Stimulated activated CD4-positive, alpha-beta T cell treated with anti-CD3 and anti-CD28 coated beads, TNF-alpha, amount 100 ng/mL, for 48 hours (primary cell): ENCODE data around the gene CHST12.
"Not testable (repeated sequence)": the region's sequence is repeated elsewhere in the genome, so short reads cannot be mapped to it uniquely, and the experiment has no call there.

Experiments used
- DNase-seq, 3 donors: peaks; one replicate each; pipeline ENCODE4 v3.0.0-alpha.2; 2020; ENCODE audit warnings: low read depth in 3 of 3

The CHST12 gene

GRCh38 chr7:2460188-2460587, 56.8 kb downstream of the CHST12 start:
- no peak for DNase-seq

DNA sequence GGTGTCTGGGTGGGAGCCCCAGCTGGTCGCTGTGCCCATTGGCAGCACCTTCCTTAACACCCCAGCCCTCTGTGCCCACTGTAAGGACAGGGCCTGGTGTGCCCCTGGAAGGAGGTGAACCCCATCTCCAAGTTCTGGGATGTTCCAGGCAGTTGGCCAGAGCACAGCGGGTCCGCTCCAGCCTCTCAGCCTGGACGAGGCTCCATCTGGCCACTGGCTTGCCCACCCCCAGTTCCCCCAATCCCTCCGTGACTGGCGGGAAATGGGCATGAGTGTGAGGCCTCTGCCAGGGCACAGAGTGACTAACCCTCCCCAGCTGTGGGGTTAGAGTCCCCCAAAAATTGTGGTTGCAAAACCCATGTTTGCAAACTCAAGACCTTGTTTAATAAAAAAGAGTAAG, 57.2 kb downstream of the CHST12 start:
- DNase-seq, result no peak

DNA sequence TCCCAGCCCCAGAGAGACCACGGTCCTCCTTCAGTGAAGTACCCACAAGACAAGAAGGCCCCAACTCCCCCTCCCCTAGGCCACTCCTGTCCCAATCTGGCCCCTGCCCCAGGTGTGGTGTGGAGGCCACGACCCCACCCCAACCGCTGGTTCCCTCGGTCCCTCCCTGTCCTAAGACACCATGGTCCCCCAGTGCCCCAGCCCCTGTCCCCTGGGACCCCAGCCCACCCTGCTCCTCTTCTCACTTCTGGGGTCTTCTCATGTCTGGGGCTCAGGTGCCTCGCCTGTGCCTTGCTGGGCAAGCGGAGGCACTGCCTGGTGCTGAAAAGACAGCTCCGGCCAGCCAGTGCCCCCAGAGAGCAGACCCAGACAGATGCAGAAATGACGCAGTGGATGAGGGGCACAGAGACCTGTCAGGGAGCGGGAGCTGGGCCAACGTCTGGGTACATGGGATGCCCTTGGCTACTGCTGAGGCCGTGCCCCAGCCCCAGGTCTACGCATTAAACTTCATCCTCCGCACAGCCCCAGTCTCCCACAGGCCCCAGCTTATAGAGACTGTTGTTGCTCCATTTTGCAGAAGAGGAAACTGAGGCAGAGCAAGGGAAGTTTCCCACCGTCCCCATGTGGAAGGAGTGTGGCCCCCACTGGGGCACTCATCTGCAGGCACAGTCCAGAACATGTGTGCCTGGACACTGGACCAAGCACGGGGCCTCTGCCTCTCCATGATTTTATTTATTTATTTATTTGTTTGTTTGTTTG, 58.0 kb downstream of the CHST12 start:
- DNase-seq, result no peak

DNA sequence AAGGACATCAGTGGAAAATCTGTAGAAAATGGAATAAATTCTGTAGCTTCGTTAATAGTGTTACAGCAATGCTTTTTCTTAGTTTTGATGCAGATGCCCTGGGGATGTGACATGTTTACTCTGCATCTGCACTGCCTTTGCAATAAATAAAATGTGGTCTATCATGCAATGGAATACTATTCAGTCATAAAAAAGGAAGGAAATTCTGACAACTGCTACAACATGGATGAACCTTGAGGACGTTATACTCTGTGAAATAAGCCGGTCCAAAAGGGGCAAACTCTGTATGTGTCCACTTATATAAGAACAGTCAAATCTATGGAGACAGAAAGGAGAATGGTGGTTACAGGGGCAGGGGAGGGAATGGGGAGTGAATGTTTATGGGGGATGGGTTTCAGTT, 59.3 kb downstream of the CHST12 start:
- no peak for DNase-seq

DNA sequence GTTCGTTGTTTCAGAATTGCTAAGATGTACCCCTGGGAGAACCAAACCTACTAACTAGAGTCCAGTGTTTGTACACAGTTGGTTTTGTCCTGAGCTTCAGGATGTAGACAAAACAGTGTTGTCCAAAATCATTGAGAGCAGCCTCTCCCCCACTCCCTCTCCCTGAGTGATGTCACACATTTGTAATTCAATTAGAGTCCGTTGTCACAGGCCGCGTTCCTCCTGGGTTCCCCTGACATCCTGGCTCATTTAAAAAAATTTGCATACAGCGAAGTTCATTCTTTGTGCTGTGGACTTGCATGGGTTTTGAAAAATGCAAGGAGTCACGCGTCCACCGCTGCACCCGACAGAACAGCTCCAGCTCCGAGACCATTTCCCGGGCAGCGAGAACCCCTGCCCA, 62.5 kb downstream of the CHST12 start:
- DNase-seq, result no peak

DNA sequence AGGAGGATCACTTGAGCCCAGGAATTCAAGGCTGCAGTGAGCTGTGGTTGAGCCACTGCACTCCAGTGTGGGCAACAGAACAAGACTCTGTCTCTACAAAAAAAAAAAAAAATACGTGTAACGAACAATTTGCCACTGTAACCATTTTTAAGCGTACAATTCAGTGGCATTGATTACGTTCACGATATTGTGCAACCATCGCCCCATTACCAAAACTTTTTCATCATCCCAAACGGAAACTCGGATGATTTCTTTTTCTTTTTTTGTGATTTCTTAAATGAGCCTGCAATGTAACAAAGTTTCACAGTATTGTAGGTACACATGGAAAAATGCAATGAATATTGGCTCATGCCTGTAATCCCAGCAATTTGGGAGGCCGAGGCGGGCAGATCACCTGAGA, 63.3 kb downstream of the CHST12 start:
- no peak for DNase-seq

DNA sequence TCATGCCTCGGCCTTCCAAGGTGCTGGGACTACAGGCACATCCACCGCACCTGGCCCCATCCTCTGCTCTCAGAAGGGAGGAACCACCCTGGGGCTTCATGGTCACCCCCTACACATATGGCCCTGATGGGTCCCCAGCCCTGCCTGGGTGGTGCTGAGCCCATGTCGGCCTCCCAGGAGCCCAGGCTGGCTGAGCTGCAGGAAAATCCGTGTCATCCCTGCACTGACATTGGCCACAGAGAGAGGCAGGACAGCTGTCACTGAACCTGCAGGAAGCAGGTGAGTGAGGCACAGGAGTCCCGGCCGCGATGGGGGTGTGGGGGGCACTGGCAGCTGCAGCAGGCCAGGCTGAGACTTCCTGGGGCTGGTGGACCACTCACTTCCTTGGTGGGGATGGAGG, 64.8 kb downstream of the CHST12 start:
- DNase-seq, result no peak

DNA sequence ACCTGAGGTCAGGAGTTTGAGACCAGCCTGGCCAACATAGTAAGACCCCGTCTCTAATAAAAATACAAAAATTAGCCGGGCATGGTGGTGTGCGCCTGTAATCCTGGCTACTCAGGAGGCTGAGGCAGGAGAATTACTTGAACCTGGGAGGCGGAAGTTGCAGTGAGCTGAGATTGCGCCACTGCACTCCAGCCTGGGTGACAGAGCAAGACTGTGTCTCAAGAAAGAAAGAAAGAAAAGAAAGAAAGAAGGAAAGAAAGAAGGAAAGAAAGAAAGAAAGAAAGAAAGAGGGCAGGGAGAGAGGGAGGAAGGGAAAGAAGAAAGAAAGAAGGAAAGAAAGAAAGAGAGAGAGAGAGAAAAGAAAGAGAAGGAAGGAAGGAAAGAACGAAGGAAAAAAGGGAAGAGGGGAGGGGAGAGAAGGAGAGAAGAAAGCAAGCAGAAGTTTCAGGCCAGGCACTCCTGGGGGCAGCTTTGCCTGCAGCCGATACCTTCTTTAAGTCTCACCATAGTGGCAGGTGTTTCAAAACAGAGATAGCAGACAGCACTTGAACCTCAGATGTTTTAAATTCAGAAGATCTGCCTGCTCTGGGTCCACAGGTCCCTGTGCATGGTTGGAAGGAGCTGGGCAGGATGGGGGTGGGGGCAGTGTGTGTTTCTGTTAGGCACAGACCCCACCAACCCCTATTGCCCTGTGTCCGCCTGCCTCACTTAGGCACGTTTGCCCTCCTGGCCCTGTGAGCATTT, 66.2 kb downstream of the CHST12 start:
- not testable (repeated sequence) for DNase-seq

- DNase-seq, result no peak
These were observed 67.0 kb downstream of the CHST12 start for GRCh38 chr7:2470204-2471021.

GRCh38 chr7:2471022-2471329, 67.6 kb downstream of the CHST12 start:
- no peak for DNase-seq

- DNase-seq, result no peak
These were observed 68.0 kb downstream of the CHST12 start for GRCh38 chr7:2471396-2471795.

GRCh38 chr7:2472739-2473138, 69.3 kb downstream of the CHST12 start:
- no peak for DNase-seq

GRCh38 chr7:2473496-2474180, 70.2 kb downstream of the CHST12 start:
- DNase-seq, result no peak

- no peak for DNase-seq
These were observed 70.8 kb downstream of the CHST12 start for GRCh38 chr7:2474224-2474623.

DNA sequence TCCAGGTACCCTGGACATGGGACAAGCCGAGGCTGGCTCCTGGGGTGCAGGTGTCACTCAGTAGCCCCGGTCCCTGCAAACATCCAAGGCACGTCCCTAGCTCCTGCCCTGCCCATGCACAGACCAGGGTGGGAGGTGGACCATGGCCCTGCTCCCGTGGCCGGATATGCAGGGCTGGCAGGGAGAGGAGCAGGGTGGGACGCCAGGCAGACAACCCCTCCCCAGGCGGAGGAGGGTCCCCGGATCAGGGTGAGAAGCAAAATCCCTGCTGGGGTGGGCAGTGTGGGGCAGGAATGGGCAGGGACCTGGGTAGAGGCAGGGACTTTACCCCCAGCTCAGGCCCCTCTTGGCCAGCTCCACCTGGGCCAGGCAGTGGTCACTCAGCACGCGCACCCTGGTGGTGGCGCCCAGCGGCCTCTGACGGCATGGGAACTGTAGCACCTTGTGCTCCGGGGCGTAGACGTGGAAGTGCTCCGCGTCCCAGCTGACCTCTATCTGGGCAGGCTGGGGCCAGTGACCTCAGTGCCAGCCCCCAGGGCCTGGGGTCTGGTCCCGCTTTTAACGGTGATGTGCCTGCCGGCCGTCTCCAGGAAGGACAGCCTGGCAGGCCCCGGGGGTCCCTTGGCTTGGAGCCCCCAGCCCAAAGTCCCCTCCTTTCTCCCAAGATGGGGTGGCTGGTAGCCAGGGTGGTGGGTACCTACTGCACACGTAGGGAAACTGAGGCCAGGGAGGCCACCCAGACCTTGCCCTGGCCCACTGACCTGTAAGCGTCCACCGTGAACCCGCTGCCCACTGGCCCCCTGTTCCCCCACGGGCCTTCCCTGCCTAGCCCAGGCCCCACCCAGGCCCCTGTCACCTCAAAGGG, 71.6 kb downstream of the CHST12 start:
- DNase-seq, result no peak

DNA sequence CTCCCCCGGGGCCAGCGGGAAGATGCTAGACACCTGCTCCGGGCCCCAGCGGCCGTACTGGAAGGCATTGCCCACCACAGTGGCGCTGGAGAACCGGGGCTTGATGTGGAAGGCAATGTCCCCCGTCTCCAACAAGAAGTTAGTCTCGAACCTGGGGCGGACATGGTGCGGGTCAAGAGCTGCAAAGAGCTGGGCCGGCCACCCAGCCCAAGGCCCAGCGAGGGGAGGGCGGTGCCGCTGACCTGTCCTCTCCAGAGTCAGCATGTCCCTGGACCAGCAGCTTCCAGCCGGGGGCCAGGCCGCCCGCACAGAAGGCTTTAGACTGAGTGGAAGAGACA, 72.2 kb downstream of the CHST12 start:
- no peak for DNase-seq

- DNase-seq, result no peak
These were observed 72.9 kb downstream of the CHST12 start, which contains the start of gene GRIFIN for GRCh38 chr7:2476298-2476697. Gene GRIFIN (minus strand): TSS chr7:2476398. CDS start chr7:2476383, 15 bp downstream.

DNA sequence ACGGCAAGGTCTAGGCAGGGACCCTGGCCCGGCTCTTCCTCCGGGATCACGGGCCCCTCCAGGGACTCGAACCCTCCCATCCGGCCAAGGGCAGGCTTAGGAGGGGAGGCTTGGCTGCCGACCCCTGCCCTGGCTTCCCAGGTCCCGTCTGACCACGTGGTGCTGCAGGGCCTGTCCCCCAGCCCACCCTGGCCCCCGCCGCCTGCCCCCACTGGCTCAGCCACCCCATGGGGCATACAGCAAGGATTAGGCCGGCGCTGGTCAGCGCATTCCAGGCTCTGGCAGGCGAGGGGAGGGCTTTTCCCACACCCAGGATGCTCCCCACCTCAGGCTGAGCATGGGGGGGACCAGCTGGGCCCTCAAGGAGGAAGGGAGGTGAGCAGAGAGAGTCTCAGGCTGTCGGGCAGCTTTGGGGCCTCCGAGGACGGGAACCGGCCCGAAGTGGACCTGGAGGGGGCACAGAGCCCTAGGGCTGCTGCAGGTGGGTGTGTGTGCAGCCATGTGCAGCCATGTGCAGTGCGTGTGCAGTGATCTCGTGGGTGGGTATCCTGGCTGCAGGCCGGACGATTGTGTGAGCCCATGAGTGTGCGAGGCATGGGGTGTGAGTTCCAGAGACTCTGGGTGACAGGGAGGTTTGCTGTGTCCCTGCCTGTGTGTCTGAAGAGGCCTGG, 73.5 kb downstream of the CHST12 start:
- DNase-seq, result no peak

- DNase-seq, result peak; percentile 14 to 52 (median 21)
These were observed 74.3 kb downstream of the CHST12 start for GRCh38 chr7:2477447-2478398.
